HG03196 (cell line): ENCODE results near the gene DNAJB14.
"Not testable (repeated sequence)": the region's sequence is repeated elsewhere in the genome, so short reads cannot be mapped to it uniquely, and the experiment has no call there.

Experiments
- ATAC-seq: cut with Tn5 transposase; IDR thresholded peaks from one replicate; pipeline ENCODE4 v1.9.1; 2021; ENCODE audit not compliant: unreplicated experiment

DNAJB14 gene

DNA sequence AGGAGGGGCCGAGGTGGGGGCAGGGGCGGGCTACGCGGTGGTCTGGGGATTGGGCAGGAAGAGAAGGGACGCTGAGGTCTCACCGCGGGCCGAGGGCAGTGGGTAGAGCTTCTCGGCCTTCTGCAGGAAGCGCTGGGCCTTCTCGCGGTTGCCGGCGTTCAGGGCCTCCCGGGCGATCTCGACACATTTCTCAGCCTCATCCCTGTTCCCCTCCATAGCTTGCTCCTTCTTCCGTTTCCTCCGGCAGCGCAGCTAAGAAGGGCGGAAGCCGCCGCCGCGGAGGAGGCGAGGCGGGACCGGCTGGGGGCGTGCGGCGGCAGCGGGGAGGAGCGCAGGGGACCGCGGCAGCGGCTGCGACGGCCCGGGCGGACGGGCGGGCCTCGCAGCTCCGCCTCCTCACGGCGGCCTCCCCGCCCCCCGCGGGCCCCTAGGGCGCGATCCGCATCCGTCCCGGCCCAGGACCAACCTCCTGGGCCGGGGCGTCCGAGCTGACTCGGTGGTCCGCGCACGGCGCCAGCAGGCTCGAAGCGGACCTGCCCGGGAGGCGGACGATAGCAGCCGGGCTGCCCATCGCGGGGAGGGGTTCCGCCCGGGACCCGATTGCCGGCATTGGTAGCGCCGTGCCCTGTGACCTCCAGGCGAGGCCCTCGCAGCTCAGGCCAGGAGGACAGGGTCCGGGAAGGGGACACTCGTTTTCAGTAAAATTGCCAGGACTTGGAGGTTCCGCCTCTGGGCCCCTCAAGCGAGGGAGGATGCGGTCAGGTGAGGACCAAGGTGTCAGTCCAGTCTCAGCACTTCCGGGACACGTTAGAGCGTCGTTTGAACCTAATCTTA is at the start of gene DNAJB14:
DNAJB14 (minus strand) TSS at position 263 of the 834 bp plus-strand sequence; CDS start at position 216, 47 bp downstream.
- ATAC-seq: peak; percentile 41

GRCh38 chr4:99991741-99992140 is 45.3 kb upstream of the DNAJB14 start:
- no peak for ATAC-seq

DNA sequence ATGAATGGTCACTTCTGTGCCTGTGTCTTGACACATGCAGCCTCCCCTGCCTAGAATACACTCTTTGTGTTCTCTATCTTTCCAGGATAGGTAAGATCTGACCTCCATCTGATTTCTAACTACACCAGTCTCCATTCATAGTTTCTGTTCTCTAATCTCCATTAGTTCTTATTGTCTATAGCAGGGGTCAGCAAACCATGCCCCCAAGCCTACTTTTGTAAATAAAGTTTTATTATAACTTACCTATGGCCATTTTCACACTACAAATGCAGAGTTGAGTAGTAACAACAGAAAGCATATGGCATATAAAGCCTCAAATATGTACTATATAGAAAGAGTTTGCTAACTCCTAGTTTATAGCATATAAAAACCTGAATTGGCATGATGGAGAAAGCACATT is 41.3 kb upstream of the DNAJB14 start:
- ATAC-seq: no peak

DNA sequence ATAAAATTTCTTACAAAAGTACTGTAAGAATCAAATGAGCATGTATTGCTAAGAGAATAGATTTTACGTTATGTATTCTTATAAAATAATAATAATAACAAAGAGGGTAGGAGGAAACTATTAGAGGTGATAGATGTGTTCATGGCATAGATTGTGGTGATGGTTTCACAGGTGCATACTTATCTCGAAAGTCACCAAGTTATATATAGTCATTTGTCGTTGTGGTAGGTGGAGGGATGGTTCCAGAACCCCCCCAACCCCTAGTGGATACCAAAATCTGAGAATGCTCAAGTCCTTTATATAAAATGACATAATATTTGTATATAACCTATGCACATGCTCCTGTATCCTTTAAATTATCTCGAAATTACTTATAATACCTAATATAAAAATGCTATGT is 40.4 kb upstream of the DNAJB14 start:
- ATAC-seq: no peak

- no peak for ATAC-seq
These were observed 37.0 kb upstream of the DNAJB14 start for GRCh38 chr4:99983289-99983943.

- no peak for ATAC-seq
These were observed 33.5 kb upstream of the DNAJB14 start for GRCh38 chr4:99979872-99980271.

GRCh38 chr4:99971453-99972111 is 25.2 kb upstream of the DNAJB14 start:
- ATAC-seq: no peak

DNA sequence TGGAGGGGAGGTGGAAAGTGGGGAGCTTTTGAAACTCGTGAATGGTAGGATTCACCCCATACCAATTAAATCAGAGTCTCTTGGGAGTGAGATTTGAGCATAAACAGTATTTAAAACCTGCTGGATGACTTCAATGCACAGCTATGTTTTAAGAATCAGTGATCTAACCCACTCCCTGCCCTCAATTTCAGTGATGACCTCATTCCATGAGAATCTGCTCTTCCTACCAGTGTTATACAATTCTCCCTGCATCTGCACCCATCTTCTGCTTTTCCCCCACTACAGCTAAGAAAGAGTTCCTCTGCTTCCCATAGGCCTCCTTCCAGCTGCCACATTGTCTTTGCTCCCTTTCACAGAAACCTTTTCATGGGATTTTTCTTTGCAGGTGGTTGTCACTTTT is 21.9 kb upstream of the DNAJB14 start:
- no peak for ATAC-seq

DNA sequence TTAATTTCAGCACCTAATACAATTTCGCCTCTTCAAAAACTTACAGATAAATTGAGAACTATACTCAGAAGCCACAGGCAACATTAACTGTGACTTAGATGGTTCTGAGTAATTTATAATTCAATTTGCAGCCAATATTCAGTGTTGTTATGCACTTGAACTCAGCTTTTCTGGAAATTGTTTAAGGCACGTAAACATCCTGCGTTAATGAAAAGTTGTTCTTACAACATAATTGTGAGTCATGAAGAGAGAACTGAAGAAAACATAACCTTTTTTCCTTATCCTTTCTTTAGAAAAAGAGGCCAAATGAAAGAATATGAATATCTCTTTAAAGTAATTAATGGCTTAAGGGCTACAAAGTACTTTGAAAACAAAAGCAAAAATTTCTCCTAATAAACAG is 20.3 kb upstream of the DNAJB14 start:
- ATAC-seq: no peak

DNA sequence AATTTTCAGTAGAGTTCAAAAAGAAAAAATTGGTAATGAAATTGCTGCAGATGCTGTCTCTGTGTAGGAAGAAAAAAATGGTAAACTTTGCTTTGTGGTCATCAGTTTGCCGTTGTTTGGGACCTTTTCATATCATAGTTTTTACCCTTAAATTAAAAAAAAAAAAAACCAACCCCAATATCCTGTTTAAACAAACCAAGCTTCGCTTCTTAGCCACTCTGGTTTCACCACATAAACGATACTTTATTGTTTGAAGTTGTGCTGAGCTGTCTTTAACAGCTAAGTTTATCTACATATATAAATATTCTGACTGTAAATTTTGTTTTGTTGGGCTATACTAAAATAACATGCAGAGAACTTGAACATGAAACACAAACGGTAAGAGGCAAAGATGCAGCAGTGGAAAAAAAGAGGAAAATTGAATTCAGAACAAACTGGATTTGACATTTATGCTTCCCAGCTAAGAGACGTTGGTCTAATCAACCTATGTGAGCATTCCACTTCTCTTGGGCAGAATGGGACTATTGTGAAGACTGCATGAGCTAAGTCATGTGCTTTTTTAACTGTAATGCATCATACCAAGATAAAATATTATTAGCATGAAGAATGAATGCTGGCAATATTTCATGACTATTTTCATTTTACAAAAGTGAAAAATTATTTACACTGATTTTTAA is 19.4 kb upstream of the DNAJB14 start:
- no peak for ATAC-seq

- no peak for ATAC-seq
These were observed 18.8 kb upstream of the DNAJB14 start for GRCh38 chr4:99965173-99965572.

GRCh38 chr4:99961711-99962110 is 15.3 kb upstream of the DNAJB14 start:
- no peak for ATAC-seq

- no peak for ATAC-seq
These were observed 14.2 kb upstream of the DNAJB14 start for GRCh38 chr4:99960648-99961047.

DNA sequence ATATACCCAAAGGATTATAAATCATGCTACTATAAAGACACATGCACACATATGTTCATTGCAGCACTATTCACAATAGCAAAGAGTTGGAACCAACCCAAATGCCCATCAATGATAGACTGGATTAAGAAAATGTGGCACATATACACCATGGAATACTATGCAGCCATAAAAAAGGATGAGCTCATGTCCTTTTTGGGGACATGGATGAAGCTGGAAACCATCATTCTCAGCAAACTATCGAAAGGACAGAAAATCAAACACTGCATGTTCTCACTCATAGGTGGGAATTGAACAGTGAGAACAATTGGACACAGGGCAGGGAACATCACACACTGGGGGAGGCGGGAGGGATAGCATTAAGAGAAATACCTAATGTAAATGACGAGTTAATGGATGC is 11.8 kb upstream of the DNAJB14 start:
- ATAC-seq: not testable (repeated sequence)

GRCh38 chr4:99950913-99951254 is 4.5 kb upstream of the DNAJB14 start:
- ATAC-seq: no peak

GRCh38 chr4:99949999-99950912 is 3.8 kb upstream of the DNAJB14 start, which contains the start of gene H2AZ1:
H2AZ1 (minus strand) TSS chr4:99950275; CDS start chr4:99950170, 105 bp downstream.
- ATAC-seq: peak; percentile 59

DNA sequence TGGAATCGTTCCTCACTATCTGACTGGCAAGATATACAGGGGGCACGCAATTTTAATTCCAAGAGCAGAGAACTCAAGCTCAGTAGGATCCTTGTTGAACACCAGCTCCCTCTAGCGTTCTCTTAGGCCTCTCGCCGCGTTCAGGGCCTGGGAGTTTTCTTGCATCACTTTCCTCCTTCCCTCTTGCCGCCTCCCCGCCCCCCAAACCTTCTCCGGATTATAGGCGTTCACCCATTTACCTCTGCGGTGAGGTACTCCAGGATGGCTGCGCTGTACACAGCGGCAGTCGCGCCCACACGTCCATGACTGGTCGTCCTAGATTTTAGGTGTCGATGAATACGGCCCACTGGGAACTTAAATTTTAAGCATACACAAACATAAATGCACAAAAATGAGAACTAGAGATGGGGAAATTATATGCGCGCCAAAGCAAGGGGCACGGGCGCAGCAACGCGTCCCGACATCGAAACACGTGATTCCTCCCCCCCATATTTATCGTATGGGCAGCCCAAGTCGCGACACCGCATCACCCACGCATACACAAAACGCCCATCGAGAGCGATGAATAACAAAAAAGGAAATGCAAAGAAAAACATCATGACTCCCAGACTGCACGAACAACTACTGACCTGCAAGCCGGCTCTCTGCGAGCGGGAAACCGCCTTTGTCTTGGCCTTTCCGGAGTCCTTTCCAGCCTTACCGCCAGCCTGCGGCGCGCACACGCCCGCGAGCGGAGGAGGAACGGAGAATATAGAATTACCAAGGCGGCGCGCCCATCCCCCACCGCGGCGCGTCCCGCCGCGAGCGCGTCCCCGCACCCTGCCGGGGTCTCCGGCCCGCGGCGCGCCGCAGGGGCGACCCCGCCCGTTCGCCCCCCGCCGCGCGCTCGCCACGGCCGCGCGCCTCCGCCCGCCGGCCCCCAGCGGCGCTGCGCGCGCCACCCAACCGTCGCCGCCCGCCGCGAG is 2.9 kb upstream of the DNAJB14 start:
- ATAC-seq: peak; percentile 28

DNA sequence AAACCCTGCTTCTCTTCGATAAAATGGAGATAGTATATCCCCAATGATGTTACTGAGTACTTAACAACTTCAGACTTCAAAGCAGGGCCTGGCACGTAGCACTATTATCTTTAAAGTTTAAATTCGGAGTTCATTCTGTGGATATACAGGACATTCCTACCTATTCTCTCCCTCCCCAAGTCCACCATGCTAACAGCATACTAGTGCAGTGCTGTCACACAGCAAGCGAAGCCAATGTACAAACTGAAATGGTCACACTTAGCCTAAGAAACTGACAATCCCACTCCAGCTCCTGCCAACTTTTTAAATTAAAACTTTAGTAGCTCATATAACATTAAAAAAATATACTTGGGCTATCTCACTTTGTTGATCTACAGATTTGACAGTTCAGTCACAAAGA is 1.2 kb upstream of the DNAJB14 start:
- no peak for ATAC-seq

GRCh38 chr4:99947190-99947578 is 766 bp upstream of the DNAJB14 start:
- no peak for ATAC-seq
